Spinal cord (tissue), 10 donors: ENCODE data around the gene MED15. TPM values are rescaled to one million over a fixed set of nuclear protein-coding genes. Genes with fewer than 3 reads are reported as not detected.

ENCODE experiments used
- DNase-seq, 6 donors: peaks; one replicate each; pipeline versions ENCODE4 v3.0.0 to v3.0.0-alpha.2; 2013 to 2015; ENCODE audit warnings: low spot score in 6 of 6, low read depth in 4 of 6
- H3K27ac ChIP-seq: one replicate; pipeline ENCODE4 v1.5.1; 2013; ENCODE audit warnings: low read depth, low read length, control low read depth
- H3K27me3 ChIP-seq: one replicate; pipeline ENCODE4 v1.6.1; 2013; ENCODE audit warnings: low read length; ENCODE audit not compliant: control insufficient read depth, insufficient read depth
- H3K36me3 ChIP-seq: one replicate; pipeline ENCODE4 v1.6.1; 2013; ENCODE audit warnings: low read length; ENCODE audit not compliant: control insufficient read depth, insufficient read depth
- H3K4me1 ChIP-seq: one replicate; pipeline ENCODE4 v1.6.1; 2013; ENCODE audit warnings: low read length; ENCODE audit not compliant: control insufficient read depth, insufficient read depth
- H3K4me3 ChIP-seq: one replicate; pipeline ENCODE4 v1.5.1; 2013; ENCODE audit warnings: low read depth, low read length, control low read depth
- H3K9me3 ChIP-seq: one replicate; pipeline ENCODE4 v1.6.1; 2013; ENCODE audit warnings: low read length; ENCODE audit not compliant: control insufficient read depth, insufficient read depth
- WGBS: methylation state at CpG from one replicate; pipeline ENCODE4 v1.1.5; 2013; ENCODE audit warnings: missing lambda C conversion rate; ENCODE audit not compliant: insufficient coverage; 5-methylcytosine and 5-hydroxymethylcytosine counted together
- polyA plus RNA-seq, 2 donors: library from polyadenylated mRNA; unstranded; fragments of 120-200 nt; gene quantifications; one replicate each; pipeline ENCODE4 v1.2.1, GENCODE V29; 2013; ENCODE audit not compliant: insufficient read length in 2 of 2
- small RNA-seq: library from RNA; depleted of rRNA; stranded (forward); fragments of <200 nt; gene quantifications from one replicate; pipeline ENCODE3, GENCODE V24; 2014; ENCODE audit warnings: low replicate concordance
- total RNA-seq, 2 donors: library from RNA; depleted of rRNA in 1 of 2; stranded (reverse); fragments of 120-200 nt in 1 of 2; fragments of >200 nt in 1 of 2; gene quantifications; one replicate each; pipeline versions ENCODE4 v1.2.3 to v1.2.4, GENCODE V29; 2013 to 2014
- donor health status: healthy.

The MED15 gene
- total and polyA plus RNA-seq, 4 donors: 16.1 to 67.8 (median 36.4) TPM

DNA sequence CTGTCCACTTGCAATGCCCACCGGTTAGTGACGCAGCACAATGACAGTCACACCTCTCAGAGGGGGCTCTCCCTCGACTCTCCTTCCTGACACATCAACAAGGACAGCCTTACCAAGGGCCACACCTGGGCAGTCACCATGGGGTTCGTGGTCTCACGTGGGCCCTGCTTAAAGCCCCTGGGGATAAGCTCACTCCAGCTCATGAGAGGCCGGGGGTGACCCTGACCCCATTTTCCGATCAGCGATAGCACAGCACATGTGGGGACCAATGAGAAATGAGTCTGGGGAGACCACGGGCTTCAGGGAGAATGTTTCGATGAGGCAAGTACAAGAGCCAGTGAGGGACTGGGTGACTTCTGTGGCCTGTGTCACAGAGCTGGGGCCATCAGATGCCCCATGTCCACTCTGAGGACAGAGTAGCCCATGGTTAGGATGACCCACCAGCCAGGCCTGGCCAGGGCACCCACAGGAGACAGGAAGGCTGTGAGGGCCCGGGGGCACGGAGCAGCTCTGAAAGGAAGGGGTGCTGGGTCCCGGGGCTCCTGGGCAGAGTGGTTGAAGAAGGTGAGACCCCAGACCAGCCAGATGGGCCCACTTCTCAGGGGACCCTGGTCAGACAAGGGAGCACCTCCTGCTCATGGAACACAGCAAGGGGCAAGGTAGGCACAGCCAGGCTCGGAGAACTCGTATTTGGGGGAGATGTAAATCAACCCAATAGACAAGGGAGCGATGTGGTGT is 128.8 kb downstream of the MED15 start:
- no peak overlapping the region for H3K27ac ChIP-seq
- 84% methylated on average over 16 of the region's 16 CpGs for WGBS
- no peak for DNase-seq
- H3K27me3 ChIP-seq: peaks cover 4% of the 10 kb centered on the region
- no peaks in the 10 kb centered on the region for H3K4me1 ChIP-seq
- no peaks in the 10 kb centered on the region for H3K36me3 ChIP-seq
- H3K9me3 ChIP-seq: no peaks in the 10 kb centered on the region
- no peak overlapping the region for H3K4me3 ChIP-seq

DNA sequence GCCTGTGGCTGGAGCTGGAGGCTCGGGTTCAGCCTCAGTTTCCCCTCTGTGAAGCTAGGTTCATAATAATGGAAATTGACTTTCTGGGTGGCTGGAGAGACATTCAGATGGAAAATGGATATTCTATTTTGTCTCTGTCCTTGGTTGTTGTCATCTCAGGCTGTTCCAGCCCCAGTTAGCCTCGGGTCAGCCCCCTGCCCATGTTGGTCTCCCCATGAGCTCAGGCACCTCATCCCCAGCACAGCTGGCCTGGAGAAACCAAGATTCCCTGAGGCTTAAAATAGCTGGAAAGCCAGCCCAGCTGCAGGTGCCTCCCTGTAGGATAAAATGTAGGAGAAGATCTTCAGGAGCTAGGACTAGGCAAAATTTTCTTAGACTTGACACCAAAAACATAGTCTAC is 129.5 kb downstream of the MED15 start:
- WGBS: 100% methylated on average over 1 of the region's 2 CpGs
- no peak for DNase-seq
- peaks cover 4% of the 10 kb centered on the region for H3K27me3 ChIP-seq

More for the DNA sequence above, 129.5 kb downstream of the MED15 start:
- no peak overlapping the region for H3K4me3 ChIP-seq
- no peaks in the 10 kb centered on the region for H3K4me1 ChIP-seq
- no peaks in the 10 kb centered on the region for H3K9me3 ChIP-seq
- no peaks in the 10 kb centered on the region for H3K36me3 ChIP-seq
- H3K27ac ChIP-seq: no peak overlapping the region

Small RNAs within 50 kb of the gene (small RNA-seq; reads per million reads assigned to genes)
- not detected for gene IGLL4P
- gene RF00019: not detected
- gene RN7SL812P: not detected
- gene RNY1P9: 1.9 reads per million, percentile 89 among the genes with 10 or more reads in this experiment

Other genes with a start within 250 kb of the MED15 start
- gene RTN4R, start 239.3 kb upstream of the MED15 start, total RNA-seq: 1 to 10 TPM; 5.4 to 7.8 TPM
- 10 to 100 TPM; 25.3 to 25.9 TPM for gene RTN4R, start 239.3 kb upstream of the MED15 start, polyA plus RNA-seq
- gene DGCR6L, start 187.6 kb upstream of the MED15 start, total RNA-seq: 10 to 100 TPM; 28.4 to 94.0 TPM
- gene DGCR6L, start 187.6 kb upstream of the MED15 start, polyA plus RNA-seq: 10 to 100 TPM; 82.3 to 89.8 TPM
- 10 to 100 TPM; 14.3 to 17.7 TPM for gene ZNF74, start 113.5 kb upstream of the MED15 start, total RNA-seq
- 10 to 100 TPM; 27.1 to 31.2 TPM for gene ZNF74, start 113.5 kb upstream of the MED15 start, polyA plus RNA-seq
- 10 to 100 TPM in 1 of 2 donors, 1 to 10 TPM in 1; 5.7 to 10.6 TPM for gene SCARF2, start 69.8 kb upstream of the MED15 start, total RNA-seq
- gene SCARF2, start 69.8 kb upstream of the MED15 start, polyA plus RNA-seq: 10 to 100 TPM; 15.1 to 21.8 TPM
- gene KLHL22, start 11.8 kb upstream of the MED15 start, total RNA-seq: 10 to 100 TPM; 40.8 to 51.7 TPM
- 10 to 100 TPM; 52.8 to 68.4 TPM for gene KLHL22, start 11.8 kb upstream of the MED15 start, polyA plus RNA-seq